KMS-11 (cell line): ENCODE measurements around the gene IWS1.

ENCODE experiments used
- H2AFZ ChIP-seq: fragments of 200-600 bp; sonication (generic); 2 replicates; pipeline ENCODE4 v1.6.1; 2016; ENCODE audit warnings: antibody characterized with exemption, mixed run types, low read depth
- H3K27ac ChIP-seq: fragments of 200-600 bp; sonication (generic); 2 replicates; pipeline ENCODE4 v1.6.1; 2016; ENCODE audit warnings: mild to moderate bottlenecking, mixed run types
- H3K27me3 ChIP-seq: fragments of 200-600 bp; sonication (generic); 2 replicates; pipeline ENCODE4 v1.6.1; 2017; ENCODE audit warnings: mild to moderate bottlenecking, low read depth, mixed run types, moderate library complexity; ENCODE audit not compliant: insufficient read depth
- H3K36me3 ChIP-seq: fragments of 200-600 bp; sonication (generic); 2 replicates; pipeline ENCODE4 v1.6.1; 2017; ENCODE audit warnings: mild to moderate bottlenecking, mixed run types; ENCODE audit not compliant: insufficient read depth
- H3K4me1 ChIP-seq: fragments of 200-600 bp; sonication (generic); 2 replicates; pipeline ENCODE4 v1.6.1; 2016; ENCODE audit warnings: mild to moderate bottlenecking, low read depth, mixed run types; ENCODE audit not compliant: poor library complexity, severe bottlenecking
- H3K4me2 ChIP-seq: fragments of 200-600 bp; sonication (generic); 2 replicates; pipeline ENCODE4 v1.7.0; 2016; ENCODE audit warnings: mild to moderate bottlenecking, mixed run types
- H3K4me3 ChIP-seq: fragments of 200-600 bp; sonication (generic); IDR thresholded peaks from 2 replicates; pipeline ENCODE4 v1.6.1; 2017; ENCODE audit warnings: low read depth, low read length, mixed read lengths; ENCODE audit not compliant: insufficient read depth
- H3K79me2 ChIP-seq: fragments of 200-600 bp; sonication (generic); 2 replicates; pipeline ENCODE4 v1.6.1; 2016; ENCODE audit warnings: low read depth, mixed run types; ENCODE audit not compliant: insufficient read depth
- H3K9ac ChIP-seq: fragments of 200-600 bp; sonication (generic); 2 replicates; pipeline ENCODE4 v1.6.1; 2016; ENCODE audit warnings: mild to moderate bottlenecking, mixed run types
- H4K20me1 ChIP-seq: fragments of 200-600 bp; sonication (generic); 2 replicates; pipeline ENCODE4 v1.6.1; 2016; ENCODE audit warnings: mild to moderate bottlenecking, mixed run types; ENCODE audit not compliant: insufficient read depth
- TF ChIP-seq, protein P1 (sequence below): fragments of 200-600 bp; sonication (generic); conservative IDR thresholded peaks from 2 replicates; pipeline ENCODE4 v1.6.1; 2017; ENCODE audit warnings: low read depth, mild to moderate bottlenecking, antibody characterized with exemption, low read length, moderate library complexity, mixed read lengths

IWS1 gene

DNA sequence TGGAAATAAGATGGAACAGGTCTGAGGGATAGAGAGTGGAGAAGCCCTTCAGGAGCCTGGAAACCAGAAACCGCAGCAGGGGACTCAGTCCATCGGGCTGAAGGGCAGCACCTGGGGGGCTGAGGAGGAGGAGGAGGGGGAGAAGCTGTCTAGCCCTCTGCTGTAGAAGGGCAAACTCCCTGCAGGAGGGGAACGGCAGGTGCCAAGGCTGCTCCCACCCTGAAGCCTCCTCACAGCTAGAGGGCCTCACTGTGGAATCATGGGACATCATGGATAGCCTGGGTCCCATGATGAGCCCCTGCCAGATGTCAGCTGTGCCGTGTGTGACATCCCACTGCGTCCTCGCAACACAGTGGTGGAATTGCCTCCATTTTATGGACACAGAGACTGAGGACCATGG is 9.6 kb upstream of the IWS1 start:
- TF ChIP-seq, protein P1, sequence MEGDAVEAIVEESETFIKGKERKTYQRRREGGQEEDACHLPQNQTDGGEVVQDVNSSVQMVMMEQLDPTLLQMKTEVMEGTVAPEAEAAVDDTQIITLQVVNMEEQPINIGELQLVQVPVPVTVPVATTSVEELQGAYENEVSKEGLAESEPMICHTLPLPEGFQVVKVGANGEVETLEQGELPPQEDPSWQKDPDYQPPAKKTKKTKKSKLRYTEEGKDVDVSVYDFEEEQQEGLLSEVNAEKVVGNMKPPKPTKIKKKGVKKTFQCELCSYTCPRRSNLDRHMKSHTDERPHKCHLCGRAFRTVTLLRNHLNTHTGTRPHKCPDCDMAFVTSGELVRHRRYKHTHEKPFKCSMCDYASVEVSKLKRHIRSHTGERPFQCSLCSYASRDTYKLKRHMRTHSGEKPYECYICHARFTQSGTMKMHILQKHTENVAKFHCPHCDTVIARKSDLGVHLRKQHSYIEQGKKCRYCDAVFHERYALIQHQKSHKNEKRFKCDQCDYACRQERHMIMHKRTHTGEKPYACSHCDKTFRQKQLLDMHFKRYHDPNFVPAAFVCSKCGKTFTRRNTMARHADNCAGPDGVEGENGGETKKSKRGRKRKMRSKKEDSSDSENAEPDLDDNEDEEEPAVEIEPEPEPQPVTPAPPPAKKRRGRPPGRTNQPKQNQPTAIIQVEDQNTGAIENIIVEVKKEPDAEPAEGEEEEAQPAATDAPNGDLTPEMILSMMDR, result no peak
- Histone ChIP-seq H3K9ac (no peak overlapping the region), H2AFZ (no peak overlapping the region), H4K20me1 (no peaks in the 10 kb centered on the region), H3K4me1 (no peaks in the 10 kb centered on the region), H3K4me2 (no peak overlapping the region), H3K79me2 (no peaks in the 10 kb centered on the region), H3K36me3 (no peaks in the 10 kb centered on the region), H3K27ac (no peak overlapping the region), H3K27me3 (no peaks in the 10 kb centered on the region), H3K4me3 (no peak overlapping the region)

DNA sequence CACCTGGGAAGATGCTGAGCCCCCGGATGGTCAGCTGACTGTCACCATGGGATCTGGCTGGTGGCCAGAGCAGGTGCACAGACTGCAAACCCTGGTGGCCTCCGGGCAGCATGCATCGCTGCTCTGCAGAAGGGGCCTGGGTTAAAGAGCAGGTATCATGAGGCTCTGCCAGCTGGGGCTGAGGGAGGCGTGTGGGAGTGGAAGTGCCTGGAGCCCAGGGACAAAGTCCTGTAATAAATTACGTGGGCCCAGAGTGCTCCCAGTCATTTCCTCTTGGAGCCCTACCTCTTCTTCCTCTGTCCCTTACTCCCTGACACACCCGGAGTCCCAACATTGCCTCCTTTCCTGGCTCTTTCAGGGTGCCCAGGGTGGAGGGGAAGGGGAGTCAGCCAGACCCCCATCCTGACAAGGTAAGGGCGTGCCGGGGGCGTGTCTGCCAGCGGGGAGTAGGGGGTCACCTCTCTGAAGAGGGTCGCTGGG is 9.2 kb upstream of the IWS1 start, which contains the start of gene MYO7B:
Gene MYO7B, plus strand, starts transcription at position 262 of the 480 bp plus-strand sequence. CDS start 24,040 bp downstream, outside the sequence.
- Histone ChIP-seq H3K4me1 (no peaks in the 10 kb centered on the region), H3K36me3 (no peaks in the 10 kb centered on the region), H3K79me2 (no peaks in the 10 kb centered on the region), H2AFZ (no peak within 1 kb of the TSS), H3K9ac (no peak within 1 kb of the TSS), H4K20me1 (no peaks in the 10 kb centered on the region), H3K4me3 (no peak within 1 kb of the TSS), H3K4me2 (no peak within 1 kb of the TSS), H3K27me3 (no peaks in the 10 kb centered on the region), H3K27ac (no peak within 1 kb of the TSS)
- TF ChIP-seq, protein P1, result no peak

DNA sequence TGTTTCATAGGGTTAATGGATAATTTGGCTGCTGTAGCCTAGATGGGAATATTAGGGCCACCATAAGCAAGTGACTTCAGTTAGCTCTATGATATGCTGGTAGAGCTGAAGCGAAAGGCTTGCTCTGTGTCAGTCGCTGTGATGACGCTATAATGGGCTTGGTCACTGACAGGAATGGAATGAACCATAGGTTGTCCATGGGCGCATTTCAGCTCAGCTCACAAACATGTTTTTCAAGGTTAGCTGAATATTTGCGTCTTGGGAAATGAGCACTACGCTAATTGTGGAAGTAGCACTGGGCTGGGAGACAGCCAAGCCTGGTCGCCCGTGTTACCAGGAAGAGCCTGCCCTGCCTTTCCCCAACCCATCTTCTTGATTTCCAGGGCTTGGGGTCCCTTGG is 6.0 kb upstream of the IWS1 start:
- TF ChIP-seq, protein P1, result no peak
- Histone ChIP-seq H2AFZ (no peak overlapping the region), H3K79me2 (no peaks in the 10 kb centered on the region), H3K27ac (no peak overlapping the region), H3K36me3 (no peaks in the 10 kb centered on the region), H3K9ac (no peak overlapping the region), H3K27me3 (no peaks in the 10 kb centered on the region), H3K4me2 (no peak overlapping the region), H4K20me1 (no peaks in the 10 kb centered on the region), H3K4me3 (no peak overlapping the region), H3K4me1 (peaks cover 7% of the 10 kb centered on the region)

DNA sequence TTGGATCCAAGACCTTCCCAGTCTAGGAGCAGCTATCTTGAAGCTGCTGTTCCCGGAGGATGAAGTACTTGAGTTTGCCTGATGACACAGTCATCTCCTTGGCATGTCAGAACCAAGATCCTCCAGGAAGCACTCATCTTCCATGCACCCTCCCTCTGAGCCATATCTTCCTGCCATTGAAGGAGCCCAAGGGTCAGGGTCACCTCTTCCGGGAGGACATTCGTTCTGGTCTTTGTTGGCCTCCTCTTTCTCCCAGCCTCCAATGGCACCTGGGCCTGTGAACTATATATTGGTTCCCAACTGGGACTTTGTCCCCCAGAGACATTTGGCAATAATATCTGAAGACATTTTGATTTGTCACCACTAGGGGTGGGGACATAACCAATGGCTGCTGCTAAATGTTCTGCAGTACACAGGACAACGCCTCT is 4.9 kb upstream of the IWS1 start:
- no peaks in the 10 kb centered on the region for H4K20me1 ChIP-seq
- no peaks in the 10 kb centered on the region for H3K79me2 ChIP-seq
- peaks cover 8% of the 10 kb centered on the region for H3K4me1 ChIP-seq
- H2AFZ ChIP-seq, result no peak overlapping the region
- TF ChIP-seq, protein P1, result no peak
- H3K4me3 ChIP-seq, result no peak overlapping the region
- no peak overlapping the region for H3K4me2 ChIP-seq
- H3K27me3 ChIP-seq, result no peaks in the 10 kb centered on the region
- no peak overlapping the region for H3K27ac ChIP-seq
- H3K36me3 ChIP-seq, result no peaks in the 10 kb centered on the region
- H3K9ac ChIP-seq, result no peak overlapping the region
